GM12891 (cell line): Measurements from ENCODE around the gene CNTN5.

Experiments used
- POLR2A ChIP-seq: IDR thresholded peaks from 2 replicates; pipeline ENCODE4 v1.6.1; 2011; ENCODE audit warnings: low read depth, low read length, control low read depth
- POLR2AphosphoS5 ChIP-seq: IDR thresholded peaks from 2 replicates; pipeline ENCODE4 v1.6.1; 2011; ENCODE audit warnings: low read depth, low read length, control low read depth
- POU2F2 ChIP-seq: IDR thresholded peaks from 2 replicates; pipeline ENCODE4 v1.6.1; 2011; ENCODE audit warnings: low read depth, mild to moderate bottlenecking, control low read depth, low read length, moderate library complexity
- SPI1 ChIP-seq: IDR thresholded peaks from 2 replicates; pipeline ENCODE4 v1.6.1; 2011; ENCODE audit warnings: low read depth, low read length, control low read depth

DNA sequence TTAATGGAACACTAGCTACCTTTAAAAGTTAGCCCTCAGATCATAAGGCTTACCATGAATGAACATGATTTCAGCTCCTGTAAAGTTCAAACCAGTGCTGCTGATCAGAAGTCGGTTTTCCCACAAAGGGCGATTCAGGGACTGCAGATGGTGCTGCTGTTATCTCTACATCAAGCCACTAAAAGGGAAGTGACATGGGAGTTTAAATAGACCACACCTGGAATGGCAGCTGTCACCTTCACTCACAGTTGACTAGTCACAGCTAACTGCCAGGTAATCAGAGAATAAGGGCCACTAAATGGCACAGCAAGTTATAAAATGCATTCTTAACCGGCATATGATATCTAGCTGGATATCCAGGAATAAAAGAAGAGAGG lies 1085.2 kb downstream of the CNTN5 start:
- TF ChIP-seq POLR2A, result no peak
- no peak for TF ChIP-seq SPI1
- no peak for TF ChIP-seq POLR2AphosphoS5
- TF ChIP-seq POU2F2, result no peak
